ENCODE data around the gene NAAA. TPM values are rescaled to one million over a fixed set of nuclear protein-coding genes. Genes with fewer than 3 reads are reported as not detected.
A peak's percentile ranks its signal among the peaks of the same experiment; 100 is the strongest.

The NAAA gene
- 10 to 100 TPM; 11.4 to 69.1 (median 23.3) TPM for polyA plus RNA-seq
- long read RNA-seq, donor 1, transcript NAAA-201 (11 exons, 1,900 nt) = major isoform, 13 of 25 reads
- long read RNA-seq, donor 1, partial matches to known transcripts = 0 of 25 reads
- long read RNA-seq, donor 1, other reads (novel, unspliced or antisense) = 5 of 25 reads
- long read RNA-seq, donor 2, partial matches to known transcripts = 0 of 4 reads
- long read RNA-seq, donor 2, other reads (novel, unspliced or antisense) = 0 of 4 reads
- long read RNA-seq, donor 3, partial matches to known transcripts = 0 of 7 reads
- long read RNA-seq, donor 3, other reads (novel, unspliced or antisense) = 0 of 7 reads
- long read RNA-seq, donor 4, partial matches to known transcripts = 0 of 1 reads
- long read RNA-seq, donor 4, other reads (novel, unspliced or antisense) = 0 of 1 reads
- long read RNA-seq, donor 5, partial matches to known transcripts = 0 of 3 reads
- long read RNA-seq, donor 5, other reads (novel, unspliced or antisense) = 0 of 3 reads
- long read RNA-seq, donor 6, transcript NAAA-201 (11 exons, 1,900 nt) = major isoform, 5 of 7 reads
- long read RNA-seq, donor 6, partial matches to known transcripts = 0 of 7 reads
- long read RNA-seq, donor 6, other reads (novel, unspliced or antisense) = 0 of 7 reads
- long read RNA-seq, donor 7, partial matches to known transcripts = 0 of 3 reads
- long read RNA-seq, donor 7, other reads (novel, unspliced or antisense) = 0 of 3 reads
- long read RNA-seq, donor 8 = 0 reads
- long read RNA-seq, donor 9, partial matches to known transcripts = 0 of 1 reads
- long read RNA-seq, donor 9, other reads (novel, unspliced or antisense) = 0 of 1 reads
- long read RNA-seq, donor 10, transcript NAAA-201 (11 exons, 1,900 nt) = major isoform, 12 of 21 reads
- long read RNA-seq, donor 10, partial matches to known transcripts = 0 of 21 reads
- long read RNA-seq, donor 10, other reads (novel, unspliced or antisense) = 5 of 21 reads

DNA sequence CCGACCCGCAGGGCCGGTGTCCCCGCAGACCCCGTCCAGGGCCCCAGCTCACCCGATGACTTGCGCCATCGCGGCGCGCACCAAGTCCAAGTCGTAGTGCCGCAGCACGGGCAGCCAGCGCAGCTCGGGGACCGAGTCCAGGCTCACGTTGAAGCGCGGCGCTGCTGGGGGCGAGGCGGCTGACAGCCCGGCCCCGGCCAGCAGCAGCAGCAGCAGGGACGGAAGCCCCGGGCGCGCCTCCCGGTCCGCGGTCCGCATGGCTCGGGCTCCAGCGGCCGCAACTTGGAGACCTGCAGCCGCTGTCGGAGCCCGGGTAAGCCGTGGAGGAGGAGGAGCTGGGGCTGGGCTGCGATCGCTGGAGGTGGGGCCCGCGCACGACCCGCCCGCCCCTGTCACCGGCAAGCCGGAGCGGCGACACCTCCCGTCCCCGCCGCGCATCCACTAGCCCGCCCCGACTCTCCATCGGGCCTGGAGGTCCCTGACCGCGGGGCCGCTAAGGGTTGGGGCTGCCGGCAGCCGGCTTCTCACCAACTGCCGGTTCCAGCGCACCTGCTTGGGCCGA lies at the start of gene NAAA:
NAAA (minus strand) TSS at position 322 of the 562 bp plus-strand sequence; CDS start at position 258, 64 bp downstream.
- peak; percentile 82 to 91 for DNase-seq
- Histone ChIP-seq H3K27me3 (ENCODE audit: control insufficient read depth in 3 of 3, insufficient read depth in 3 of 3, low read length in 3 of 3) (no peaks in the 10 kb centered on the region), H3K27ac (ENCODE audit: low read depth in 1 of 3, low read length in 2 of 3) (peak within 1 kb of the TSS; percentile 16 to 87 (median 82)), H3K9me3 (ENCODE audit: control insufficient read depth in 2 of 2, insufficient read depth in 1 of 2, low read depth in 1 of 2, low read length in 1 of 2) (no peaks in the 10 kb centered on the region), H3K4me1 (ENCODE audit: control insufficient read depth in 3 of 3, insufficient read depth in 2 of 3, low read depth in 1 of 3, low read length in 2 of 3) (peaks cover 0 to 10% (median 0%) of the 10 kb centered on the region in 3 donors), H3K36me3 (ENCODE audit: control insufficient read depth in 3 of 3, insufficient read depth in 2 of 3, low read depth in 1 of 3, low read length in 3 of 3) (peaks cover 0 to 13% (median 3%) of the 10 kb centered on the region in 3 donors), H3K4me3 (ENCODE audit: low read depth in 1 of 3, low read length in 3 of 3) (peak within 1 kb of the TSS; percentile 48 to 97 (median 69))
- FAIRE-seq = no peak
- WGBS, 3 donors = 0 to 1% (median 0%) methylated on average over 55 to 66 of the region's 66 CpGs

DNA sequence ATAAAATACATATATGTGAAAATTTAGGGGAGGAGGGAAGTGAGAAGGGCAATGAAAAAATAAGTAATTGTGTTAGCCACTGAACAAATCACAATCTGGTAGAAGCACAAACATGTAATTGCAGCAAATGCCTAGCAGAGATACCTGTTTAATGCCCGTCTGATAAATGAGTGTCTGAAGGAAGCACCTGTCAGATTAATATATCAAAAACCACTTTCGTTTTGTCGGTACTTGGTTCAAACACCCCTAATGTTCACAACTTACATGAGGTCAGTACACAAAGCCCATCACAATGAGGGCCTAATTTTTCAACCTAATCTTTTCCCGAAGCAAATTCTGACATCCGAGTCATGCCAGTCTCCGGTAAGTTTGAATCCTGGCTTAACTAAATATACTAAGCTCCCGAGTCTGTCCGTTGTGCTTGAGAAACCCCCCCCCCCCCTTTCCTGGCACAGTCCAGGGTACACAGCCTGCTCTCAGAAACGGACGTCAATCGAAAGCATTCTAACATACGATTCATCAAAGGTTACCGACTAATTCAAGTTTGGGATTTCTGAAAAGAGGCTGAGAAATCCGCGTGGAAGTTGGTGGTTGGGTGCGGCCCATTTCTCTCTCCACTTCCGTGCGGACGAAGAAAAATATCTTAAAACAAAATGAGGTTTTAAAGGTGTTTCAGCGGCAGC lies 49.2 kb upstream of the NAAA start:
- Histone ChIP-seq H3K27ac (ENCODE audit: low read depth in 1 of 3, low read length in 2 of 3) (peak overlapping the region in 2 of 3 donors; percentile 66), H3K27me3 (ENCODE audit: control insufficient read depth in 3 of 3, insufficient read depth in 3 of 3, low read length in 3 of 3) (no peaks in the 10 kb centered on the region), H3K4me3 (ENCODE audit: low read depth in 1 of 3, low read length in 3 of 3) (peak overlapping the region; percentile 79 to 97 (median 93)), H3K36me3 (ENCODE audit: control insufficient read depth in 3 of 3, insufficient read depth in 2 of 3, low read depth in 1 of 3, low read length in 3 of 3) (peaks cover 0 to 3% (median 0%) of the 10 kb centered on the region in 3 donors), H3K4me1 (ENCODE audit: control insufficient read depth in 3 of 3, insufficient read depth in 2 of 3, low read depth in 1 of 3, low read length in 2 of 3) (peaks cover 2 to 11% (median 11%) of the 10 kb centered on the region in 3 donors), H3K9me3 (ENCODE audit: control insufficient read depth in 2 of 2, insufficient read depth in 1 of 2, low read depth in 1 of 2, low read length in 1 of 2) (no peaks in the 10 kb centered on the region)
- DNase-seq (peak in 1 of 2 donors; percentile 43), FAIRE-seq (no peak)
- WGBS, 3 donors = 0 to 1% (median 1%) methylated on average over 20 of the region's 20 CpGs

DNA sequence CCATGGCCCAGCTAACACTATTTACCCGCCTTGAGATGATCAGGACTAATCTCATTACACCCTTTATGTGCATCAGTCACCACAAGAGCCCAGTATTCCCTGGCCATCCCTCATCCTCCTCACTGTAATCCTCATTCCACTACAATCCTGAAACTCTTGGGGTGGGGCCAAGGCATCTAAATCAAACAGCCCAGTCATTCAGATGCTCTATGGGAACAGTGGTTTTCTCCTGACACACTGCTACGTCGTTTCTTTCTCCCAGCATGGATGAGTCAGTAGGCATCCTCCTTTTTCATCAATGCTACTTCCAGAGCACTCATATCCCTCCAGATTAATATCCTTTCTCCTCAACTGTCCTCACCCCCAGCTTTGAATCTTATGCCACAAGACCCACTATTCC lies 44.3 kb upstream of the NAAA start:
- WGBS, 3 donors = 84 to 89% (median 88%) methylated on average over 3 of the region's 3 CpGs
- no peak for FAIRE-seq

DNA sequence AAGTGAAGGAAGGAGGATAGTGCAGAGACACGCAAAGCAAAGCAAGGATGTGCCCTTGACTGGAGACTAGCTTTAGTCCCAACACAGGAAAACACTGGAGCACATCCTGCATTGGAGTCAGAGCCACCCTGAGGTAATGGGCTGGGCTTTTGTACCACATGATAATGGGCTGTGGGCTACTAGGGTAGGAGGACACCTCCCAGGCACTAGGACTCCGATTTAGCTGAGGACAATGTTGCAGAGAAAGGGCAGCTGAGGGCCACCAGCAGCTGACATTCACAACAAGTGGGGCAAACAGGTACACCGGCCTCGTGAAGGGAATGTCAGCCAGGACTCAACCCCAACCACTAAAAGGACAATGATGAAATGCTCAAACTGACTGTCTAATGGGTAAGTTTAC lies 39.8 kb upstream of the NAAA start:
- peaks cover 8 to 20% (median 18%) of the 10 kb centered on the region in 3 donors for H3K36me3 ChIP-seq (ENCODE audit: control insufficient read depth in 3 of 3, insufficient read depth in 2 of 3, low read depth in 1 of 3, low read length in 3 of 3)
- 68 to 93% (median 93%) methylated on average over 4 of the region's 4 CpGs for WGBS, 3 donors
- no peak for FAIRE-seq

More for the DNA sequence above, 44.3 kb upstream of the NAAA start:
- no peak for DNase-seq
- Histone ChIP-seq H3K27ac (ENCODE audit: low read depth in 1 of 3, low read length in 2 of 3) (no peak overlapping the region), H3K4me3 (ENCODE audit: low read depth in 1 of 3, low read length in 3 of 3) (no peak overlapping the region), H3K36me3 (ENCODE audit: control insufficient read depth in 3 of 3, insufficient read depth in 2 of 3, low read depth in 1 of 3, low read length in 3 of 3) (peaks cover under 1 to 8% (median 6%) of the 10 kb centered on the region in 3 donors), H3K4me1 (ENCODE audit: control insufficient read depth in 3 of 3, insufficient read depth in 2 of 3, low read depth in 1 of 3, low read length in 2 of 3) (peaks cover 0 to 11% (median 7%) of the 10 kb centered on the region in 3 donors), H3K27me3 (ENCODE audit: control insufficient read depth in 3 of 3, insufficient read depth in 3 of 3, low read length in 3 of 3) (no peaks in the 10 kb centered on the region), H3K9me3 (ENCODE audit: control insufficient read depth in 2 of 2, insufficient read depth in 1 of 2, low read depth in 1 of 2, low read length in 1 of 2) (no peaks in the 10 kb centered on the region)

DNA sequence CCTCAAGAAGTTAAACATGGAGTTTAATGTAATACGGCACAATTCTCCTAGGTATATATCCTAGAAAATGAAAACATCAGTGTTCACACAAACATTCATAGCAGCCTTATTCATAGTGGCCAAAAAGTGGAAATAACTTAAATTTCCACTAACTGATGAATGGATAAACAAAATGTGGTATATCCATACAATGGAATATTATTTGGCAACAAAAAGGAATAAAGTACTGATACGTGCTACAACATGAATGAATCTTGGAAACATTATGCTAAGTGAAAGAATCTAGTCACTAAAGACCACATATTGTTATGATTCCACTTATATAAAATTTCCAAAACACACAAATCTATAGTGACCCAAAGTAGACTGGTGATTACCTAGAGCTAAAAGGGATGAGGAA lies 35.4 kb upstream of the NAAA start:
- no peaks in the 10 kb centered on the region for H3K4me1 ChIP-seq (ENCODE audit: control insufficient read depth in 3 of 3, insufficient read depth in 2 of 3, low read depth in 1 of 3, low read length in 2 of 3)
- H3K27me3 ChIP-seq (ENCODE audit: control insufficient read depth in 3 of 3, insufficient read depth in 3 of 3, low read length in 3 of 3) = no peaks in the 10 kb centered on the region
- peak; percentile 39 for FAIRE-seq
- no peak overlapping the region for H3K27ac ChIP-seq (ENCODE audit: low read depth in 1 of 3, low read length in 2 of 3)
- no peak for DNase-seq
- peaks cover 13 to 31% (median 19%) of the 10 kb centered on the region in 3 donors for H3K36me3 ChIP-seq (ENCODE audit: control insufficient read depth in 3 of 3, insufficient read depth in 2 of 3, low read depth in 1 of 3, low read length in 3 of 3)
- 94 to 97% (median 97%) methylated on average over 2 of the region's 2 CpGs for WGBS, 3 donors
- no peak overlapping the region for H3K4me3 ChIP-seq (ENCODE audit: low read depth in 1 of 3, low read length in 3 of 3)
- no peaks in the 10 kb centered on the region for H3K9me3 ChIP-seq (ENCODE audit: control insufficient read depth in 2 of 2, insufficient read depth in 1 of 2, low read depth in 1 of 2, low read length in 1 of 2)

More for the DNA sequence above, 39.8 kb upstream of the NAAA start:
- Histone ChIP-seq H3K4me3 (ENCODE audit: low read depth in 1 of 3, low read length in 3 of 3) (no peak overlapping the region), H3K27ac (ENCODE audit: low read depth in 1 of 3, low read length in 2 of 3) (no peak overlapping the region), H3K9me3 (ENCODE audit: control insufficient read depth in 2 of 2, insufficient read depth in 1 of 2, low read depth in 1 of 2, low read length in 1 of 2) (no peaks in the 10 kb centered on the region), H3K4me1 (ENCODE audit: control insufficient read depth in 3 of 3, insufficient read depth in 2 of 3, low read depth in 1 of 3, low read length in 2 of 3) (no peaks in the 10 kb centered on the region), H3K27me3 (ENCODE audit: control insufficient read depth in 3 of 3, insufficient read depth in 3 of 3, low read length in 3 of 3) (no peaks in the 10 kb centered on the region)
- DNase-seq = no peak

DNA sequence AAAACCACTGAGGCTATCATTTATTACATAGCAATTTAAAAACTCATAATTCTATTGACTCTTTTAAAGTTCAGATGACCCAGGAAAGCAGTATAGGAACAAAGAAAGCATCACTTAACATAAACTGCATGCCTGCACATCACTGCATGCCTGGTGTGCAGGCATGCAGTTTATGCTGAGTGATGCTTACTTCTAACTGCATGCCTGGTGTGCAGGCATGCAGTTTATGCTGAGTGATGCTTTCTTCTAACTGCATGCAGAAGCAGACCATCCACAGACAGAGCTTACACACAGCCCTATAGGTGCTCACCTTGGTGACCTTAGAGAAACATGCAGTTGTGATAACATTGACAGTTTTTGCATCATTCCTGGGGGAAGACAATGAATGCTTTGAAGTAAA lies 33.0 kb upstream of the NAAA start:
- no peak for DNase-seq
- H3K27ac ChIP-seq (ENCODE audit: low read depth in 1 of 3, low read length in 2 of 3) = no peak overlapping the region
- no peaks in the 10 kb centered on the region for H3K27me3 ChIP-seq (ENCODE audit: control insufficient read depth in 3 of 3, insufficient read depth in 3 of 3, low read length in 3 of 3)
- FAIRE-seq = no peak
- H3K36me3 ChIP-seq (ENCODE audit: control insufficient read depth in 3 of 3, insufficient read depth in 2 of 3, low read depth in 1 of 3, low read length in 3 of 3) = peaks cover 15 to 27% (median 22%) of the 10 kb centered on the region in 3 donors
- H3K4me3 ChIP-seq (ENCODE audit: low read depth in 1 of 3, low read length in 3 of 3) = no peak overlapping the region
- H3K9me3 ChIP-seq (ENCODE audit: control insufficient read depth in 2 of 2, insufficient read depth in 1 of 2, low read depth in 1 of 2, low read length in 1 of 2) = no peaks in the 10 kb centered on the region
- H3K4me1 ChIP-seq (ENCODE audit: control insufficient read depth in 3 of 3, insufficient read depth in 2 of 3, low read depth in 1 of 3, low read length in 2 of 3) = no peaks in the 10 kb centered on the region

DNA sequence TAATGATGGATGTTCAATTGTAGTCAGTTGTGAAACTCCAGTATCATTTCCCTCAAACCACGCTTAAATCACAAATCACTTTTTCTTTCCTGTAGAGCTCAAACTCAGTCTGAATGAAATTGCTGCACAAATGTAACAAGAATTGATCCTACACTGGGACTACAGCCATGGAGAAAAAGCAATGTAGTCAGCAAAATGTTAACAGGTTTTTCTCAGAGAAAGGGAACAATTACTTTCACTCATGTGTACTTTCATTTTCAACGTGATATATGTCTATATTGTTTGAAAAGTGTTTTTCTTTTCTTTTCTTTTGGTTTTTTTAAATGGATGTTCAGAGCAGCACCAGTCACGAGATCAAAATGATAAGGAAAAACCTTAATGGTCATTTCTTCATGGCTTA lies 27.3 kb upstream of the NAAA start:
- no peaks in the 10 kb centered on the region for H3K4me1 ChIP-seq (ENCODE audit: control insufficient read depth in 3 of 3, insufficient read depth in 2 of 3, low read depth in 1 of 3, low read length in 2 of 3)
- H3K27ac ChIP-seq (ENCODE audit: low read depth in 1 of 3, low read length in 2 of 3) = no peak overlapping the region
- H3K9me3 ChIP-seq (ENCODE audit: control insufficient read depth in 2 of 2, insufficient read depth in 1 of 2, low read depth in 1 of 2, low read length in 1 of 2) = peaks cover 1 to 14% of the 10 kb centered on the region in 2 donors
- DNase-seq = no peak
- H3K4me3 ChIP-seq (ENCODE audit: low read depth in 1 of 3, low read length in 3 of 3) = no peak overlapping the region
- WGBS, 3 donors = 79 to 85% (median 80%) methylated on average over 3 of the region's 3 CpGs
- no peak for FAIRE-seq
- no peaks in the 10 kb centered on the region for H3K27me3 ChIP-seq (ENCODE audit: control insufficient read depth in 3 of 3, insufficient read depth in 3 of 3, low read length in 3 of 3)
- peaks cover 23 to 40% (median 28%) of the 10 kb centered on the region in 3 donors for H3K36me3 ChIP-seq (ENCODE audit: control insufficient read depth in 3 of 3, insufficient read depth in 2 of 3, low read depth in 1 of 3, low read length in 3 of 3)

All from small intestine (tissue), 16 donors.